ENCODE data around the gene POLR2M. TPM values are rescaled to one million over a fixed set of nuclear protein-coding genes. Genes with fewer than 3 reads are reported as not detected.

The POLR2M gene
- total and polyA plus RNA-seq, 10 of the 15 experiments (the other 5 are each of a cell fraction or from before 2014, with no cell fraction given) = 5.8 to 364 (median 23.7) TPM

DNA sequence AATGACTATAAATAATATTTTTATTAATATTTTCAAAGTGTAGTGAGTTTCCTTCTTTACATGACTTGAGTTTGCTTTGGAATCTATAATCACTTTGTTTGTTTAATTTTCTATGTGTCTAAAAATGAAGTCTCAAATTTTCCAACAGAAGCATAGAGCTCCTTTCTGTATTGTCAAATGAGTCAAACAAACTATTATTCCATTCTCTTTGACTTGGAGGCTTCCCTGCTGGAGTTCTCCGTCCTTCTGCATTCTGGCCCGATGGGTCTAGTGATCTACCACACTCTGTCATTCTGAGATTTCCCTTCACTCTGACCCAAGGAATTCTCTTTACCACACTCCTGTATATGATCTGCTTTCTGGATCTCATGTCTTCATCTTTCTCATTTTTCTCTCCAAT lies 30.1 kb downstream of the POLR2M start:
- Histone ChIP-seq H3K36me3 (ENCODE audit: control insufficient read depth in 2 of 2, insufficient read depth in 2 of 2, low read length in 1 of 2) (no peaks in the 10 kb centered on the region), H4K20me1 (ENCODE audit: control insufficient read depth, insufficient read depth) (no peaks in the 10 kb centered on the region), H2AFZ (ENCODE audit: control insufficient read depth, low read depth, low read length) (no peak overlapping the region), H3K79me2 (ENCODE audit: control insufficient read depth, insufficient read depth, low read length) (no peaks in the 10 kb centered on the region), H3K27me3 (replicated peaks in 1 of 2; ENCODE audit: control insufficient read depth in 2 of 2, insufficient read depth in 2 of 2, low read length in 1 of 2) (no peaks in the 10 kb centered on the region), H3K27ac (ENCODE audit: control insufficient read depth, insufficient read depth) (no peak overlapping the region), H3K9ac (ENCODE audit: control insufficient read depth, insufficient read depth, low read length) (no peak overlapping the region), H3K4me3 (no peak overlapping the region), H3K4me2 (ENCODE audit: control insufficient read depth, insufficient read depth) (no peak overlapping the region), H3K4me1 (ENCODE audit: control insufficient read depth, insufficient read depth, low read length) (no peaks in the 10 kb centered on the region), H3K9me3 (replicated peaks; ENCODE audit: control insufficient read depth, insufficient read depth, low read length) (no peaks in the 10 kb centered on the region)
- FAIRE-seq (no peak), DNase-seq (ENCODE audit: low read depth, low spot score) (no peak), ATAC-seq (no peak)
- in situ Hi-C loops (cut with MboI) (no loop called here), intact Hi-C loops (cut with micrococcal nuclease; ENCODE audit: unreplicated experiment) (loop anchor here (10.0 kb wide), 1 partner anchor 172 kb away; no protein-coding TSS in a partner anchor)
- BruUV-seq (replicated peaks) = no TSS peak
- WGBS (ENCODE audit: insufficient coverage, insufficient replicate concordance, low lambda C conversion rate, missing lambda C conversion rate) = 76% methylated on average over 2 of the region's 2 CpGs
- TF ChIP-seq SREBF2 (IDR thresholded peaks at IDR 0.05; ENCODE audit: low read length) (no peak), REST (IDR thresholded peaks at IDR 0.05; ENCODE audit: low read depth, low read length) (no peak), IRF5 (IDR thresholded peaks at IDR 0.05; ENCODE audit: borderline replicate concordance) (no peak), YBX1 (IDR thresholded peaks at IDR 0.05) (no peak), GATAD2B (conservative IDR thresholded peaks at IDR 0.05; ENCODE audit: low read depth) (no peak), SUZ12 (IDR thresholded peaks at IDR 0.05; ENCODE audit: unreplicated experiment) (no peak), CBX3 (IDR thresholded peaks at IDR 0.05; ENCODE audit: borderline replicate concordance, low read depth) (no peak), MEF2B (IDR thresholded peaks at IDR 0.05; ENCODE audit: partially characterized antibody, poor library complexity, severe bottlenecking) (no peak), BACH1 (IDR thresholded peaks at IDR 0.05; ENCODE audit: borderline replicate concordance) (no peak), ESRRA (IDR thresholded peaks at IDR 0.05; ENCODE audit: low read length) (no peak), ZNF622 (IDR thresholded peaks at IDR 0.05) (no peak), IRF4 (IDR thresholded peaks at IDR 0.05; ENCODE audit: low read depth, low read length) (no peak)
- TF ChIP-seq, protein P1, sequence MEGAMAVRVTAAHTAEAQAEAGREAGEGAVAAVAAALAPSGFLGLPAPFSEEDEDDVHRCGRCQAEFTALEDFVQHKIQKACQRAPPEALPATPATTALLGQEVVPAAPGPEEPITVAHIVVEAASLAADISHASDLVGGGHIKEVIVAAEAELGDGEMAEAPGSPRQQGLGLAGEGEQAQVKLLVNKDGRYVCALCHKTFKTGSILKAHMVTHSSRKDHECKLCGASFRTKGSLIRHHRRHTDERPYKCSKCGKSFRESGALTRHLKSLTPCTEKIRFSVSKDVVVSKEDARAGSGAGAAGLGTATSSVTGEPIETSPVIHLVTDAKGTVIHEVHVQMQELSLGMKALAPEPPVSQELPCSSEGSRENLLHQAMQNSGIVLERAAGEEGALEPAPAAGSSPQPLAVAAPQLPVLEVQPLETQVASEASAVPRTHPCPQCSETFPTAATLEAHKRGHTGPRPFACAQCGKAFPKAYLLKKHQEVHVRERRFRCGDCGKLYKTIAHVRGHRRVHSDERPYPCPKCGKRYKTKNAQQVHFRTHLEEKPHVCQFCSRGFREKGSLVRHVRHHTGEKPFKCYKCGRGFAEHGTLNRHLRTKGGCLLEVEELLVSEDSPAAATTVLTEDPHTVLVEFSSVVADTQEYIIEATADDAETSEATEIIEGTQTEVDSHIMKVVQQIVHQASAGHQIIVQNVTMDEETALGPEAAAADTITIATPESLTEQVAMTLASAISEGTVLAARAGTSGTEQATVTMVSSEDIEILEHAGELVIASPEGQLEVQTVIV (IDR thresholded peaks at IDR 0.05; ENCODE audit: borderline replicate concordance, partially characterized antibody) = no peak
- TF ChIP-seq, protein P2, sequence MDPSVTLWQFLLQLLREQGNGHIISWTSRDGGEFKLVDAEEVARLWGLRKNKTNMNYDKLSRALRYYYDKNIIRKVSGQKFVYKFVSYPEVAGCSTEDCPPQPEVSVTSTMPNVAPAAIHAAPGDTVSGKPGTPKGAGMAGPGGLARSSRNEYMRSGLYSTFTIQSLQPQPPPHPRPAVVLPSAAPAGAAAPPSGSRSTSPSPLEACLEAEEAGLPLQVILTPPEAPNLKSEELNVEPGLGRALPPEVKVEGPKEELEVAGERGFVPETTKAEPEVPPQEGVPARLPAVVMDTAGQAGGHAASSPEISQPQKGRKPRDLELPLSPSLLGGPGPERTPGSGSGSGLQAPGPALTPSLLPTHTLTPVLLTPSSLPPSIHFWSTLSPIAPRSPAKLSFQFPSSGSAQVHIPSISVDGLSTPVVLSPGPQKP (IDR thresholded peaks at IDR 0.05; ENCODE audit: low read depth, low read length) = no peak
- TF ChIP-seq, protein P3, sequence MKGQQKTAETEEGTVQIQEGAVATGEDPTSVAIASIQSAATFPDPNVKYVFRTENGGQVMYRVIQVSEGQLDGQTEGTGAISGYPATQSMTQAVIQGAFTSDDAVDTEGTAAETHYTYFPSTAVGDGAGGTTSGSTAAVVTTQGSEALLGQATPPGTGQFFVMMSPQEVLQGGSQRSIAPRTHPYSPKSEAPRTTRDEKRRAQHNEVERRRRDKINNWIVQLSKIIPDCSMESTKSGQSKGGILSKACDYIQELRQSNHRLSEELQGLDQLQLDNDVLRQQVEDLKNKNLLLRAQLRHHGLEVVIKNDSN (IDR thresholded peaks at IDR 0.05; ENCODE audit: borderline replicate concordance, extremely low read length, insufficient read depth, low read depth, low read length) = no peak
- ChIA-PET POLR2A (no interaction called here), SMC1A (ENCODE audit: uncharacterized antibody, unreplicated experiment) (interaction anchor here (0.6 to 1.5 kb wide), 3 partner anchors 13 to 59 kb away, joined by 3 to 6 read pairs (median 3); no protein-coding TSS in a partner anchor), CTCF (interaction anchor here (0.6 to 0.9 kb wide), 3 partner anchors 10 to 1310 kb away, joined by 3 read pairs; no protein-coding TSS in a partner anchor), RAD21 (ENCODE audit: unreplicated experiment) (no interaction called here)
